Dendritic cell treated with granulocyte-macrophage colony-stimulating factor and Interleukin-4, amounts not matched to agents 40 ng/mL and 50 ng/mL, for 4 days (primary cell): ENCODE measurements around the gene STX16.
"Not testable (repeated sequence)": the region's sequence is repeated elsewhere in the genome, so short reads cannot be mapped to it uniquely, and the experiment has no call there.

ENCODE experiments used
- H3K27ac Mint-ChIP-seq: one replicate; pipeline ENCODE4 v1.8.0; 2022; ENCODE audit warnings: mild to moderate bottlenecking, mixed read lengths
- H3K27me3 Mint-ChIP-seq: one replicate; pipeline ENCODE4 v1.8.0; 2022; ENCODE audit warnings: mild to moderate bottlenecking, mixed read lengths
- H3K36me3 Mint-ChIP-seq: one replicate; pipeline ENCODE4 v1.8.0; 2022; ENCODE audit warnings: low read depth, mixed read lengths
- H3K4me1 Mint-ChIP-seq: one replicate; pipeline ENCODE4 v1.8.0; 2022; ENCODE audit warnings: low read depth, mixed read lengths
- H3K4me3 Mint-ChIP-seq: one replicate; pipeline ENCODE4 v1.8.0; 2022; ENCODE audit warnings: mild to moderate bottlenecking, moderate library complexity, mixed read lengths
- H3K9me3 Mint-ChIP-seq: one replicate; pipeline ENCODE4 v1.8.0; 2022; ENCODE audit warnings: mixed read lengths
- intact Hi-C: fragments of 100-400 bp; cut with micrococcal nuclease; formaldehyde crosslinking; loops from one replicate; pipeline ENCODE4 v1.15.0; 2022

Gene STX16

GRCh38 chr20:58637466-58638213, 13.4 kb upstream of the STX16 start:
- Mint-ChIP-seq H3K4me3 (no peak overlapping the region), H3K9me3 (no peaks in the 10 kb centered on the region), H3K36me3 (no peaks in the 10 kb centered on the region), H3K27me3 (peaks cover 42% of the 10 kb centered on the region), H3K4me1 (no peaks in the 10 kb centered on the region), H3K27ac (no peak overlapping the region)
- intact Hi-C loops = no loop called here

- H3K9me3 Mint-ChIP-seq = no peaks in the 10 kb centered on the region
- H3K27me3 Mint-ChIP-seq = peaks cover 42% of the 10 kb centered on the region
- no peak overlapping the region for H3K27ac Mint-ChIP-seq
- no peaks in the 10 kb centered on the region for H3K36me3 Mint-ChIP-seq
- H3K4me3 Mint-ChIP-seq = no peak overlapping the region
- intact Hi-C loops = no loop called here
- H3K4me1 Mint-ChIP-seq = no peaks in the 10 kb centered on the region
These were observed 12.5 kb upstream of the STX16 start for GRCh38 chr20:58638467-58639181.

GRCh38 chr20:58639182-58640146, 11.6 kb upstream of the STX16 start:
- peaks cover 38% of the 10 kb centered on the region for H3K27me3 Mint-ChIP-seq
- no peaks in the 10 kb centered on the region for H3K9me3 Mint-ChIP-seq
- H3K4me1 Mint-ChIP-seq = no peaks in the 10 kb centered on the region
- no peaks in the 10 kb centered on the region for H3K36me3 Mint-ChIP-seq
- H3K27ac Mint-ChIP-seq = no peak overlapping the region
- intact Hi-C loops = no loop called here
- H3K4me3 Mint-ChIP-seq = no peak overlapping the region

DNA sequence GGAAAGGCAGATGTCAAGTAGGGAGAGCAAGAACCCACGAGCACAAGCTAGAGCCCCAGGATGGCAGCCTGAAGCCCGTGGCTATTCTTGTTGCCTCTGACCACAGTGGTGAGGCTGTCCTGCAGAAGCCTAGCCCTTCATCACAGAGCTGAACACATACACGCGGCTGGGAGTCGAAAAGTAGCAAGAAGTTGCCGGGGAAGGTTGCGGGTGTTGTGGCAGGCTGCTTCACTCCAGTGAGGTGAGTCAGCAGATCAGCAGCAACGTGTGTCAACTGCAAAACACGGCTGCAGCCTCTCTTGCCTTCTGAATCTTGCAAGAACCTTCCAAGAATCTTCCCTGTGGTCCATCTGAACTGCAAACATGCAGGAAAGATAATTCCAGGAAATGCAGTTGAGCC, 10.6 kb upstream of the STX16 start:
- H3K27ac Mint-ChIP-seq = no peak overlapping the region
- intact Hi-C loops = no loop called here
- no peak overlapping the region for H3K4me3 Mint-ChIP-seq
- H3K36me3 Mint-ChIP-seq = no peaks in the 10 kb centered on the region
- H3K27me3 Mint-ChIP-seq = peaks cover 35% of the 10 kb centered on the region
- no peaks in the 10 kb centered on the region for H3K9me3 Mint-ChIP-seq
- H3K4me1 Mint-ChIP-seq = no peaks in the 10 kb centered on the region

DNA sequence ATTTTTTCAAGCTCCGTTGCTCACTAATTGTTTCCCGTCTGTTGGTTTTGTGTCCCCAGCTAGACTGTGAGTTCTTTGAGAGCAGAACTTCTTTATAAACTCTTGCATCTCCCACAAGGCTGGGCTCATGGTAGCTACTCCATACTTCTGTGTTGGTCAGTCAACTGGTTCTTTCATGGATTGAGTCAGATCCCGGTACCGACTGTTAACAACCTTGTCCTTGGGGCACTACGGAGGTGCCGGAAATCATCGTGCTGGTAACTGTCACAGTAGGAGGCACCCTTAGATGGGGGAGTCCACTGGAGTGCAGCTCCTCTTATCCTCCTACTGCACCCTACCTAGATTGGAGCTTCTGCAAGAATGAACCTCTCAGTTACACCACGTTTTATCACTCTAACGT, 8.6 kb upstream of the STX16 start:
- no peak overlapping the region for H3K27ac Mint-ChIP-seq
- intact Hi-C loops = no loop called here
- H3K36me3 Mint-ChIP-seq = no peaks in the 10 kb centered on the region
- peaks cover 34% of the 10 kb centered on the region for H3K27me3 Mint-ChIP-seq
- H3K4me1 Mint-ChIP-seq = no peaks in the 10 kb centered on the region
- no peaks in the 10 kb centered on the region for H3K9me3 Mint-ChIP-seq
- H3K4me3 Mint-ChIP-seq = no peak overlapping the region

DNA sequence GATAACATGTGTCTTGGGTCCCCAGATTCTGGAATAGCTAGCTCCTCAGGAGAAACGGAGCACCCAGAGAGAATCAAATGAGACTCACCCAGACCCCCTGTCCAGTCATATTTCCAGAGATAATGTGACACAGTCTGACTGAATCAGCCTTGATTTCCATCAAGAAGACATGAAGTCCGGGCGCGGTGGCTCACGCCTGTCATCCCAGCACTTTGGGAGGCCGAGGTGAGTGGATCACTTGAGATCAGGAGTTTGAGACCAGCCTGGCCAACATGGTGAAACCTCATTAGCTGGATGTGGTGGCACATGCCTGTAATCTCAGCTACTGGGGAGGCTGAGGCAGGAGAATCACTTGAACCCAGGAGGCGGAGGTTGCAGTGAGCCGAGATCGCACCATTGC, 8.2 kb upstream of the STX16 start:
- H3K4me1 Mint-ChIP-seq, intact Hi-C loops, H3K4me3 Mint-ChIP-seq, H3K9me3 Mint-ChIP-seq, H3K36me3 Mint-ChIP-seq, H3K27ac Mint-ChIP-seq: not testable (repeated sequence)
- peaks cover 34% of the 10 kb centered on the region for H3K27me3 Mint-ChIP-seq

DNA sequence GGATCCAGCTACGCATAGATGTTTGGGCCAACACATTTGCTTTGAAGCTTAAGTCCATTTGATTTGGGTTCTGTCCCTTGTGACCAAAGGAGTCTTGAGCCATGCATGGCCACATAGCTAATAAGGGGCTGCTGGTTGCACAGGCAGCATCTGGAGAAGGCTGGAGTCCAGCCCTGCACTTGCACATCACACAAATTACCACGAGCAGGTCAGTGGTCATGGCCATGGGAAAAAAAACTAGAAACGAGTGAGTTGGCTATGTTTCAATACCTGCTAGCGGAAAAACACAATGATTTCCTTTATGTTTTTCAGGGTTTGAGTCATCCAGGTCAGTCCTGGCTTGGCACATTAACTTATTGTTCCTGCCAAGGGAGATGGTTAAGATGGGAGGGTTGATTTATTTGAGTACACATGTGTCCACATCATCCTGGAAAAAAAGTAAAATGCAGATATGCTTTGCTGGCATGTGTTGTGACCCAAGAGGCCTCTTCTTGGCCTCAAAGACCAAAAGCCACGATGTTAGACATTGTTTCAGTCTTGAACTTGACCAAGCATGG, 5.6 kb upstream of the STX16 start:
- no peaks in the 10 kb centered on the region for H3K36me3 Mint-ChIP-seq
- peaks cover 8% of the 10 kb centered on the region for H3K4me1 Mint-ChIP-seq
- no peaks in the 10 kb centered on the region for H3K9me3 Mint-ChIP-seq
- H3K27ac Mint-ChIP-seq = no peak overlapping the region
- peaks cover 27% of the 10 kb centered on the region for H3K27me3 Mint-ChIP-seq
- intact Hi-C loops = loop anchor here (5.0 kb wide), 1 partner anchor 207 kb away; the partner anchor contains the start of genes GNAS and GNAS-AS1
- H3K4me3 Mint-ChIP-seq = no peak overlapping the region

- Mint-ChIP-seq H3K27ac (no peak overlapping the region), H3K36me3 (peaks cover 8% of the 10 kb centered on the region), H3K9me3 (no peaks in the 10 kb centered on the region), H3K4me3 (no peak overlapping the region), H3K27me3 (peaks cover 25% of the 10 kb centered on the region), H3K4me1 (peaks cover 16% of the 10 kb centered on the region)
- intact Hi-C loops = loop anchor here (5.0 kb wide), 1 partner anchor 206 kb away; the partner anchor contains the start of genes GNAS and GNAS-AS1
These were observed 4.8 kb upstream of the STX16 start for GRCh38 chr20:58646257-58646656.

GRCh38 chr20:58646703-58647102, 4.4 kb upstream of the STX16 start:
- peaks cover 20% of the 10 kb centered on the region for H3K4me1 Mint-ChIP-seq
- intact Hi-C loops = loop anchor here (5.0 kb wide), 1 partner anchor 206 kb away; the partner anchor contains the start of genes GNAS and GNAS-AS1
- H3K27ac Mint-ChIP-seq = no peak overlapping the region
- no peaks in the 10 kb centered on the region for H3K9me3 Mint-ChIP-seq
- peaks cover 12% of the 10 kb centered on the region for H3K36me3 Mint-ChIP-seq
- no peak overlapping the region for H3K4me3 Mint-ChIP-seq
- H3K27me3 Mint-ChIP-seq = peaks cover 22% of the 10 kb centered on the region

- Mint-ChIP-seq H3K4me3 (no peak overlapping the region), H3K9me3 (no peaks in the 10 kb centered on the region), H3K4me1 (peaks cover 21% of the 10 kb centered on the region), H3K27me3 (peaks cover 16% of the 10 kb centered on the region), H3K27ac (no peak overlapping the region), H3K36me3 (peaks cover 16% of the 10 kb centered on the region)
- intact Hi-C loops = loop anchor here (5.0 kb wide), 1 partner anchor 205 kb away; the partner anchor contains the start of genes GNAS and GNAS-AS1
These were observed 3.8 kb upstream of the STX16 start for GRCh38 chr20:58647162-58647795.

DNA sequence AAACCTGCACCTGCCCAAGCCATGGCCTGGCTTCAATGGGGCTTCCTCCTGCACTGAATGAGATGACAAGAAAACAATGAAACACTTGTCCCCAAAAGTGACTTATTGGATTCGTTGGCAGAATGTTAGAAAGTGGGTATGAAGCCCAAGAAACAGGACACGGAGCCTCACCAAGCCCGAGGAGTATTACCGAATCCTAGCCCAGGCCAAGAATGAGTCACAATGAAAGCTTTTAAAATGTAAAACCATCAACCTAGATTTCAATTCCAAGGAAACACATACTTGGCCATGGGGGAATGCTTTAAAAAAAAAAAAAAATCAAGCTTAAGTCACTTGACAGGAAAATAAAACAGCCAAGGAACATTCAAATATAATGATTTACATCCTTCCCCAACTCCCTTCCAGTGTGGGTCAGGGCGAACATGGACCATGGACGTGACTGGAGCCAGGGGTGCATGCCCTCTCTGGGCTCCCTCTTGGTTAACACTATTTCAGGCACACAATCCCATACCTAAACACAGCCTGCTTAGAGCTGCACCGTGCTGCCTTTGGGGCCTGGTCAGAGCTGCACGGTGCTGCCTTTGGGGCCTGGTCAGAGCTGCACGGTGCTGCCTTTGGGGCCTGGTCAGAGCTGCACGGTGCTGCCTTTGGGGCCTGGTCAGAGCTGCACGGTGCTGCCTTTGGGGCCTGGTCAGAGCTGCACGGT, 3.1 kb upstream of the STX16 start:
- Mint-ChIP-seq H3K4me3 (no peak overlapping the region), H3K9me3 (no peaks in the 10 kb centered on the region)
- intact Hi-C loops = loop anchor here (5.0 kb wide), 1 partner anchor 204 kb away; the partner anchor contains the start of genes GNAS and GNAS-AS1

GRCh38 chr20:58648502-58648825, 2.6 kb upstream of the STX16 start:
- intact Hi-C loops = loop anchor here (5.0 kb wide), 1 partner anchor 204 kb away; the partner anchor contains the start of genes GNAS and GNAS-AS1
- not testable (repeated sequence) for H3K27ac Mint-ChIP-seq, H3K9me3 Mint-ChIP-seq, H3K4me3 Mint-ChIP-seq
- H3K4me1 Mint-ChIP-seq = peaks cover 29% of the 10 kb centered on the region
- peaks cover 20% of the 10 kb centered on the region for H3K36me3 Mint-ChIP-seq
- H3K27me3 Mint-ChIP-seq = peaks cover 14% of the 10 kb centered on the region

More for the DNA sequence above, 3.1 kb upstream of the STX16 start:
- Mint-ChIP-seq H3K36me3 (peaks cover 20% of the 10 kb centered on the region), H3K27ac (no peak overlapping the region), H3K4me1 (peaks cover 24% of the 10 kb centered on the region), H3K27me3 (peaks cover 14% of the 10 kb centered on the region)
